Mesothelial cell of epicardium (in vitro differentiated cells): ENCODE measurements around the gene NSD2. TPM values are rescaled to one million over a fixed set of nuclear protein-coding genes. Genes with fewer than 3 reads are reported as not detected.
A peak's percentile ranks its signal among the peaks of the same experiment; 100 is the strongest.

Experiments used
- DNase-seq, 2 experiments: peaks; one replicate each; pipeline ENCODE4 v3.0.0; 2021; ENCODE audit warnings: low spot score in 2 of 2; ENCODE audit not compliant: unreplicated experiment in 2 of 2
- H3K27ac Mint-ChIP-seq: 2 replicates; pipeline ENCODE4 v1.8.0; 2021; ENCODE audit warnings: mixed read lengths
- H3K27me3 Mint-ChIP-seq: 2 replicates; pipeline ENCODE4 v1.8.0; 2021; ENCODE audit warnings: low read depth, mixed read lengths
- H3K36me3 Mint-ChIP-seq: 2 replicates; pipeline ENCODE4 v1.8.0; 2021; ENCODE audit warnings: mixed read lengths
- H3K4me1 Mint-ChIP-seq: 2 replicates; pipeline ENCODE4 v1.8.0; 2021; ENCODE audit warnings: mixed read lengths
- H3K4me3 Mint-ChIP-seq: 2 replicates; pipeline ENCODE4 v1.8.0; 2021; ENCODE audit warnings: mild to moderate bottlenecking, moderate library complexity, mixed read lengths
- H3K9me3 Mint-ChIP-seq: 2 replicates; pipeline ENCODE4 v1.8.0; 2021; ENCODE audit warnings: mixed read lengths
- CTCF ChIP-seq: fragments of 200-600 bp; sonication (generic); IDR thresholded peaks from one replicate; pipeline ENCODE4 v1.5.0; 2021; ENCODE audit warnings: antibody characterized with exemption; ENCODE audit not compliant: unreplicated experiment
- total RNA-seq: library from RNA; stranded (reverse); gene quantifications from 3 replicates; pipeline ENCODE4 v1.2.1, GENCODE V29; 2021

NSD2 gene
- total RNA-seq, 1 donor from 2014 or later, result 119 TPM

GRCh38 chr4:1857931-1858330 is 13.3 kb upstream of the NSD2 start:
- TF ChIP-seq CTCF, result no peak
- Mint-ChIP-seq H3K36me3 (peaks cover 2% of the 10 kb centered on the region), H3K27me3 (peaks cover 7% of the 10 kb centered on the region), H3K4me1 (peaks cover 25% of the 10 kb centered on the region), H3K27ac (no peak overlapping the region), H3K9me3 (no peaks in the 10 kb centered on the region), H3K4me3 (no peak overlapping the region)
- DNase-seq, result no peak

GRCh38 chr4:1859389-1859753 is 11.8 kb upstream of the NSD2 start:
- DNase-seq, result no peak
- peaks cover 14% of the 10 kb centered on the region for H3K27me3 Mint-ChIP-seq
- H3K4me1 Mint-ChIP-seq, result peaks cover 21% of the 10 kb centered on the region
- H3K4me3 Mint-ChIP-seq, result no peak overlapping the region
- H3K27ac Mint-ChIP-seq, result no peak overlapping the region
- no peak for TF ChIP-seq CTCF
- no peaks in the 10 kb centered on the region for H3K9me3 Mint-ChIP-seq
- H3K36me3 Mint-ChIP-seq, result no peaks in the 10 kb centered on the region

- H3K36me3 Mint-ChIP-seq, result no peaks in the 10 kb centered on the region
- no peak for DNase-seq
- TF ChIP-seq CTCF, result no peak
- peak overlapping the region; percentile 50 for H3K4me3 Mint-ChIP-seq
- H3K9me3 Mint-ChIP-seq, result no peaks in the 10 kb centered on the region
- peaks cover 20% of the 10 kb centered on the region for H3K27me3 Mint-ChIP-seq
- peaks cover 9% of the 10 kb centered on the region for H3K4me1 Mint-ChIP-seq
- peak overlapping the region; percentile 75 for H3K27ac Mint-ChIP-seq
Measured at GRCh38 chr4:1862055-1862911, 8.9 kb upstream of the NSD2 start.

GRCh38 chr4:1862961-1863296 is 8.3 kb upstream of the NSD2 start:
- TF ChIP-seq CTCF, result no peak
- Mint-ChIP-seq H3K36me3 (no peaks in the 10 kb centered on the region), H3K4me3 (no peak overlapping the region), H3K27me3 (peaks cover 20% of the 10 kb centered on the region), H3K9me3 (no peaks in the 10 kb centered on the region), H3K27ac (no peak overlapping the region), H3K4me1 (peaks cover 7% of the 10 kb centered on the region)
- no peak for DNase-seq

GRCh38 chr4:1863297-1864033 is 7.7 kb upstream of the NSD2 start:
- Mint-ChIP-seq H3K27ac (no peak overlapping the region), H3K9me3 (no peaks in the 10 kb centered on the region), H3K4me3 (no peak overlapping the region), H3K36me3 (no peaks in the 10 kb centered on the region), H3K27me3 (peaks cover 20% of the 10 kb centered on the region), H3K4me1 (peaks cover 7% of the 10 kb centered on the region)
- TF ChIP-seq CTCF, result no peak
- no peak for DNase-seq
